ENCODE measurements around the gene RC3H2. TPM values are rescaled to one million over a fixed set of nuclear protein-coding genes. Genes with fewer than 3 reads are reported as not detected.

Gene RC3H2
- total and polyA plus RNA-seq, 2 of the 8 experiments (the other 6 are each of a cell fraction or from before 2014, with no cell fraction given) = 11.2 to 38.4 TPM

DNA sequence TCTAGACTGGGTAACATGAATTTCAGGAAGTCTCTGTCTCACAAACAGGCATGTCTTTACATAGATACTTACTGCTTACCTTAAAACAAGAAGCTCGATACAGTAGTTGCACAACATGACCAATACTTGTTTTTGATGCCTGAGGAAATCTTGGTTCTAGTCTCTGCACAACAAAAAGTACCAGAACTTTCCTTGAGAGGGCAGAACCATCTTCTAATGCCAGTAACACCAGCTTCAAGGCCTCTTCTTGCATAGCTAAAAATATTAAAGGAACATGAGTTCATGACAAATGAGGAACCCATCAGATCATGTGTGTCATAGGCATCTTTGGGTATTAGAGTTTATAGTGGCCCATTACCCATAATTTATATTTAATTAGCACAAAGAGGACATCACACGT lies 22.0 kb downstream of the RC3H2 start:
- no peak overlapping the region for H2BK20ac ChIP-seq (ENCODE audit: low read length)
- no peak for TF ChIP-seq SP2 (IDR thresholded peaks at IDR 0.05; ENCODE audit: low read length)
- TF ChIP-seq POLR2A (IDR thresholded peaks at IDR 0.05; ENCODE audit: control extremely low read depth in 1 of 2, low read depth in 2 of 2, low read length in 2 of 2) = no peak
- TF ChIP-seq ZNF274 (IDR thresholded peaks at IDR 0.05; ENCODE audit: borderline replicate concordance, extremely low read depth, low read length) = no peak

More for the DNA sequence above, 22.0 kb downstream of the RC3H2 start:
- Histone ChIP-seq H3K23ac (ENCODE audit: insufficient read length) (no peak overlapping the region), H3K18ac (ENCODE audit: extremely low read depth, low read length) (no peak overlapping the region), H3K56ac (replicated peaks; ENCODE audit: insufficient read length, low read depth, low read length) (no peak overlapping the region), H3K27me3 (replicated peaks in 1 of 4; ENCODE audit: control insufficient read depth in 3 of 4, extremely low read depth in 1 of 4, insufficient read depth in 3 of 4, low read length in 3 of 4) (no peaks in the 10 kb centered on the region), H4K5ac (ENCODE audit: insufficient read length, low read depth, low read length) (no peak overlapping the region), H2BK5ac (ENCODE audit: low read depth, low read length) (no peak overlapping the region), H3K9me3 (ENCODE audit: insufficient read depth in 2 of 2, low read depth in 1 of 2, low read length in 1 of 2) (no peaks in the 10 kb centered on the region), H3K36me3 (ENCODE audit: control insufficient read depth in 2 of 4, insufficient read depth in 4 of 4, low read length in 3 of 4) (peaks cover 7 to 64% (median 40%) of the 10 kb centered on the region in 4 experiments), H2BK12ac (ENCODE audit: low read depth, low read length) (no peak overlapping the region), H3K4me2 (ENCODE audit: insufficient read depth in 1 of 2, low read depth in 2 of 2, low read length in 2 of 2) (no peak overlapping the region), H3K4ac (replicated peaks; ENCODE audit: insufficient read length, low read depth, low read length) (no peak overlapping the region), H3K4me1 (replicated peaks in 1 of 4; ENCODE audit: control insufficient read depth in 3 of 4, insufficient read depth in 4 of 4, low read length in 3 of 4) (no peaks in the 10 kb centered on the region), H2BK120ac (replicated peaks; ENCODE audit: low read depth, low read length) (no peak overlapping the region), H3K4me3 (ENCODE audit: extremely low read depth in 1 of 4, insufficient read depth in 2 of 4, low read depth in 3 of 4, low read length in 4 of 4) (no peak overlapping the region), H2BK15ac (ENCODE audit: low read length) (no peak overlapping the region), H3K79me1 (ENCODE audit: low read depth, low read length) (no peaks in the 10 kb centered on the region), H3K14ac (ENCODE audit: insufficient read length) (no peak overlapping the region), H2AFZ (ENCODE audit: low read length) (no peak overlapping the region), H4K91ac (replicated peaks; ENCODE audit: insufficient read length, low read length) (no peak overlapping the region), H4K8ac (ENCODE audit: extremely low read depth, insufficient read depth, low read length) (no peak overlapping the region), H3K9ac (replicated peaks in 1 of 4; ENCODE audit: extremely low read depth in 1 of 4, low read depth in 3 of 4, low read length in 3 of 4) (no peak overlapping the region), H3K79me2 (ENCODE audit: control insufficient read depth in 1 of 2, insufficient read depth in 2 of 2, low read length in 2 of 2) (no peaks in the 10 kb centered on the region), H4K20me1 (replicated peaks in 1 of 2; ENCODE audit: control insufficient read depth in 1 of 2, insufficient read depth in 2 of 2, low read length in 2 of 2) (peaks cover 0 to 1% of the 10 kb centered on the region in 2 experiments), H3K27ac (ENCODE audit: low read depth, low read length) (no peak overlapping the region), H2AK5ac (ENCODE audit: low read depth, low read length) (no peak overlapping the region), H3K23me2 (ENCODE audit: low read depth, low read length) (no peaks in the 10 kb centered on the region)
- CTCF ChIA-PET (ENCODE audit: partially characterized antibody) = interaction anchor here (1.0 kb wide), 1 partner anchor 93 kb away, joined by 3 read pairs; no protein-coding TSS in a partner anchor
- WGBS, 2 experiments (ENCODE audit: extremely low coverage in 1 of 2, insufficient coverage in 1 of 2, insufficient read length in 1 of 2, insufficient replicate concordance in 2 of 2, low coverage in 1 of 2, low lambda C conversion rate in 2 of 2, missing lambda C conversion rate in 1 of 2) = 98 to 100% methylated on average over 1 to 2 of the region's 2 CpGs
- POLR2A ChIA-PET (ENCODE audit: partially characterized antibody) = interaction anchor here (0.8 to 1.2 kb wide), 2 partner anchors 9 to 24 kb away, joined by 3 to 4 read pairs; no protein-coding TSS in a partner anchor
- no peak for DNase-seq (ENCODE audit: low read depth in 1 of 2, low spot score in 2 of 2)
- FAIRE-seq = no peak
